PC-9 (cell line): Measurements from ENCODE around the gene HEPHL1. TPM values are rescaled to one million over a fixed set of nuclear protein-coding genes. Genes with fewer than 3 reads are reported as not detected.

ENCODE experiments used
- BruUV-seq: library from RNA; stranded (reverse); fragments of 400-500 nt; replicated peaks from 2 replicates; lab custom pipeline; 2021; lab: Mats Ljungman, UMichigan
- CTCF ChIA-PET: fragments of 300-600 bp; sonication (Branson Sonifier 250); formaldehyde crosslinking; loops from one replicate; lab custom pipeline; 2022; ENCODE audit warnings: antibody characterized with exemption; lab: Charles Lee
- POLR2A ChIA-PET: fragments of 300-600 bp; sonication (Branson Sonifier 250); formaldehyde crosslinking; loops from one replicate; lab custom pipeline; 2022; ENCODE audit warnings: antibody characterized with exemption; ENCODE audit not compliant: unreplicated experiment; lab: Charles Lee
- DNase-seq, 2 experiments: peaks; one replicate each; pipeline versions ENCODE4 v3.0.0 to v3.0.0-alpha.2; 2015 to 2022; ENCODE audit warnings: mixed read lengths in 1 of 2
- H2AFZ ChIP-seq: fragments of 200-600 bp; sonication (generic); 2 replicates; pipeline ENCODE4 v1.8.1; 2017; ENCODE audit warnings: antibody characterized with exemption
- H3F3A ChIP-seq: fragments of 200-600 bp; sonication (generic); 2 replicates; pipeline ENCODE4 v1.8.1; 2017; ENCODE audit warnings: antibody characterized with exemption, mild to moderate bottlenecking, low read depth; ENCODE audit not compliant: insufficient read depth
- H3K27ac ChIP-seq: fragments of 200-600 bp; sonication (generic); 2 replicates; pipeline ENCODE4 v1.6.1; 2016; ENCODE audit warnings: mixed run types
- H3K27me3 ChIP-seq: fragments of 200-600 bp; sonication (generic); 2 replicates; pipeline ENCODE4 v1.6.1; 2016; ENCODE audit warnings: low read depth, mixed run types; ENCODE audit not compliant: insufficient read depth
- H3K36me3 ChIP-seq: fragments of 200-600 bp; sonication (generic); 2 replicates; pipeline ENCODE4 v1.6.1; 2016; ENCODE audit warnings: low read depth, mixed run types
- H3K4me1 ChIP-seq: fragments of 200-600 bp; sonication (generic); replicated peaks from 2 replicates; pipeline ENCODE4 v1.6.1; 2016; ENCODE audit warnings: mixed run types; ENCODE audit not compliant: insufficient read depth
- H3K4me2 ChIP-seq: fragments of 200-600 bp; sonication (generic); 2 replicates; pipeline ENCODE4 v1.6.1; 2017; ENCODE audit warnings: mixed run types
- H3K4me3 ChIP-seq: fragments of 200-600 bp; sonication (generic); 2 replicates; pipeline ENCODE4 v1.6.1; 2016; ENCODE audit warnings: mixed run types
- H3K79me2 ChIP-seq: fragments of 200-600 bp; sonication (generic); 2 replicates; pipeline ENCODE4 v1.6.1; 2017; ENCODE audit warnings: low read depth, mixed run types
- H3K9me2 ChIP-seq: fragments of 200-600 bp; sonication (generic); 2 replicates; pipeline ENCODE4 v1.8.1; 2017; ENCODE audit warnings: mild to moderate bottlenecking; ENCODE audit not compliant: insufficient read depth
- H3K9me3 ChIP-seq: fragments of 200-600 bp; sonication (generic); 2 replicates; pipeline ENCODE4 v1.8.1; 2016; ENCODE audit warnings: low read depth; ENCODE audit not compliant: insufficient read depth
- H4K20me1 ChIP-seq: fragments of 200-600 bp; sonication (generic); 2 replicates; pipeline ENCODE4 v1.8.1; 2017; ENCODE audit not compliant: insufficient read depth
- EZH2 ChIP-seq: fragments of 200-600 bp; sonication (generic); IDR thresholded peaks from 2 replicates; pipeline ENCODE4 v1.8.0; 2017; ENCODE audit warnings: antibody characterized with exemption, low read depth
- intact Hi-C: fragments of 100-400 bp; cut with micrococcal nuclease; formaldehyde crosslinking; loops from one replicate; pipeline ENCODE4 v1.10.0; 2022; ENCODE audit not compliant: unreplicated experiment
- total RNA-seq: library from RNA; stranded (reverse); gene quantifications from 2 replicates; pipeline ENCODE4 v1.2.3, GENCODE V29; 2021
- TF ChIP-seq, protein P1 (sequence below): fragments of 200-600 bp; sonication (generic); conservative IDR thresholded peaks from 2 replicates; pipeline ENCODE4 v1.6.1; 2017; ENCODE audit warnings: mixed run types, antibody characterized with exemption, mild to moderate bottlenecking, moderate library complexity

The HEPHL1 gene
- total RNA-seq, 1 experiment from 2014 or later, result not detected

DNA sequence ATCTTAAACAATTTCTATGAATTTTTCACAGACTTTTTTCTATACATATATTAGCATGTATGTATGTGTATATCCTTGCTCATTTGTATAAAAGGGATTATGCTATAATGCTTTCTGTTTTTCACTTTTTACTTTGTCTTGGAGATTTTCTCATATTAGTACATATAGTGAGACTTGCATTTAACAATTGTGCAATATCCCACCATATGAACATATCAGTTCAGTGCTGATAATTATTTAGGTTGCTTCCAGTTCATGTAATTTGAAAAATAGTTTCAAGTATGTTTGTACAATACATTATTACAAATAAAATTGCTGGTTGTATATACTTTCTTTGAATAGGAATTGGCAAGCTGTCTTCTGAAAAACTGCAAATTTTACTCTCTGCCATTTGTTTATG lies 37.9 kb downstream of the HEPHL1 start:
- Histone ChIP-seq H2AFZ (no peak overlapping the region), H3K4me3 (no peak overlapping the region), H3K27ac (no peak overlapping the region), H3K9me2 (no peaks in the 10 kb centered on the region; the same call in 1 of the 2 replicates), H3K36me3 (no peaks in the 10 kb centered on the region), H3K27me3 (no peaks in the 10 kb centered on the region), H3K4me1 (no peaks in the 10 kb centered on the region), H3F3A (no peaks in the 10 kb centered on the region), H3K4me2 (no peak overlapping the region), H3K79me2 (no peaks in the 10 kb centered on the region), H3K9me3 (0 out of 2 replicates have a peak, but pooled peaks cover 6% of the 10 kb centered on the region), H4K20me1 (no peaks in the 10 kb centered on the region)
- CTCF ChIA-PET, result interaction anchor here (0.6 kb wide), 1 partner anchor 113 kb away, joined by 3 read pairs; no protein-coding TSS in a partner anchor
- peak in 1 of 2 experiments; percentile 9 for DNase-seq
- intact Hi-C loops, result no loop called here
- BruUV-seq, result no TSS peak
- TF ChIP-seq EZH2, result no peak
- TF ChIP-seq, protein P1, sequence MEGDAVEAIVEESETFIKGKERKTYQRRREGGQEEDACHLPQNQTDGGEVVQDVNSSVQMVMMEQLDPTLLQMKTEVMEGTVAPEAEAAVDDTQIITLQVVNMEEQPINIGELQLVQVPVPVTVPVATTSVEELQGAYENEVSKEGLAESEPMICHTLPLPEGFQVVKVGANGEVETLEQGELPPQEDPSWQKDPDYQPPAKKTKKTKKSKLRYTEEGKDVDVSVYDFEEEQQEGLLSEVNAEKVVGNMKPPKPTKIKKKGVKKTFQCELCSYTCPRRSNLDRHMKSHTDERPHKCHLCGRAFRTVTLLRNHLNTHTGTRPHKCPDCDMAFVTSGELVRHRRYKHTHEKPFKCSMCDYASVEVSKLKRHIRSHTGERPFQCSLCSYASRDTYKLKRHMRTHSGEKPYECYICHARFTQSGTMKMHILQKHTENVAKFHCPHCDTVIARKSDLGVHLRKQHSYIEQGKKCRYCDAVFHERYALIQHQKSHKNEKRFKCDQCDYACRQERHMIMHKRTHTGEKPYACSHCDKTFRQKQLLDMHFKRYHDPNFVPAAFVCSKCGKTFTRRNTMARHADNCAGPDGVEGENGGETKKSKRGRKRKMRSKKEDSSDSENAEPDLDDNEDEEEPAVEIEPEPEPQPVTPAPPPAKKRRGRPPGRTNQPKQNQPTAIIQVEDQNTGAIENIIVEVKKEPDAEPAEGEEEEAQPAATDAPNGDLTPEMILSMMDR, result no peak
- POLR2A ChIA-PET, result no interaction called here

DNA sequence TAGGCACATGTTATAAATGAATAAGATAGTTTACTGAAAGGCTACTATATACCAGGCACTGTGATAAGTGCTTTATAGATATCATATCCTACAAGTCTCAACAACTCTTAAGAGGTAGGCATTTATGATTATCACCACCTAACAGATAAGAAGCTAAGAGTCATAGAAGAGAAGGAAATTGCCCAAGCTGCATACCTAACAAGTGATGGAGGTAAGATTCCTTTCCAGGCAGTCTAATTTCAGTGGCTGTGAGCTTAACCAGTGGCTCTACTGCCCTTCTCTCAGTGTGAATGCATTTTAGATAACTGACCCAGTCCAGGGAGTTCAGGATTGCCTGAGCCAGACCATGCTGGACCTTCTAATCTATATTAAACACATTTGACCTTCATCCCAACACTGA lies 39.2 kb downstream of the HEPHL1 start:
- no peaks in the 10 kb centered on the region for H4K20me1 ChIP-seq
- peak in 1 of 2 experiments; percentile 62 for DNase-seq
- H3K36me3 ChIP-seq, result no peaks in the 10 kb centered on the region
- TF ChIP-seq, protein P1, result no peak
- TF ChIP-seq EZH2, result no peak
- no TSS peak for BruUV-seq
- H3K4me3 ChIP-seq, result no peak overlapping the region
- H3K9me3 ChIP-seq, result 0 out of 2 replicates have a peak, but pooled peaks cover 6% of the 10 kb centered on the region
- intact Hi-C loops, result no loop called here
- H3K27ac ChIP-seq, result no peak overlapping the region
- ChIA-PET CTCF (no interaction called here), POLR2A (no interaction called here)
- H3K4me1 ChIP-seq, result no peaks in the 10 kb centered on the region
- H3K27me3 ChIP-seq, result no peaks in the 10 kb centered on the region
- H3K79me2 ChIP-seq, result no peaks in the 10 kb centered on the region
- H3K9me2 ChIP-seq, result no peaks in the 10 kb centered on the region; the same call in 1 of the 2 replicates
- no peak overlapping the region for H3K4me2 ChIP-seq
- no peak overlapping the region for H2AFZ ChIP-seq
- H3F3A ChIP-seq, result no peaks in the 10 kb centered on the region

DNA sequence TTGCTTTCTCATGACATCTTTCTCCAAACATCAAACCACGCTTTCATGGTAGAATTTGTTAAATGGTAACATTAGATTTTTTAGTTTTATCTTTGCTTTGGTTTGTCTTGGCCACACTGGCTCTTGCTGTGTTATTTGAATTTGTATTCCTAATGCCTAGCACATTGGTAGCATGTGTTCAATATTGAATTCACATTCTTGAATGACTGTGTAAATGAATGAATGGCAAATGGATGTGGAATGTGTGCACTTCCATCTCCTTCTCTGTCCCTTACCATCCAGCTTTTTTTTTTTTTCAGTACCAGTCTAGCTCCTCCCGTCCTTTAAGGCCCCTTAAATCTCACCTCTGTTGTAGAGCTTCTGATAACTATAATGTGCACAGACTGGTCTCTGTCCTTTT lies 41.2 kb downstream of the HEPHL1 start:
- Histone ChIP-seq H3K4me1 (no peaks in the 10 kb centered on the region), H3K9me2 (no peaks in the 10 kb centered on the region), H3K4me2 (no peak overlapping the region), H3K4me3 (no peak overlapping the region), H3K27me3 (no peaks in the 10 kb centered on the region), H3K79me2 (no peaks in the 10 kb centered on the region), H3K36me3 (no peaks in the 10 kb centered on the region), H3F3A (no peaks in the 10 kb centered on the region), H4K20me1 (no peaks in the 10 kb centered on the region), H3K9me3 (0 out of 2 replicates have a peak, but pooled peaks cover 6% of the 10 kb centered on the region), H3K27ac (no peak overlapping the region), H2AFZ (no peak overlapping the region)
- ChIA-PET POLR2A (no interaction called here), CTCF (no interaction called here)
- no peak for DNase-seq
- no peak for TF ChIP-seq EZH2
- TF ChIP-seq, protein P1, result no peak
- no TSS peak for BruUV-seq
- intact Hi-C loops, result no loop called here
